ENCODE measurements around the gene GRWD1. TPM values are rescaled to one million over a fixed set of nuclear protein-coding genes. Genes with fewer than 3 reads are reported as not detected.
A peak's percentile ranks its signal among the peaks of the same experiment; 100 is the strongest.

The GRWD1 gene
- total RNA-seq, 1 experiment from 2014 or later = 77.4 TPM

DNA sequence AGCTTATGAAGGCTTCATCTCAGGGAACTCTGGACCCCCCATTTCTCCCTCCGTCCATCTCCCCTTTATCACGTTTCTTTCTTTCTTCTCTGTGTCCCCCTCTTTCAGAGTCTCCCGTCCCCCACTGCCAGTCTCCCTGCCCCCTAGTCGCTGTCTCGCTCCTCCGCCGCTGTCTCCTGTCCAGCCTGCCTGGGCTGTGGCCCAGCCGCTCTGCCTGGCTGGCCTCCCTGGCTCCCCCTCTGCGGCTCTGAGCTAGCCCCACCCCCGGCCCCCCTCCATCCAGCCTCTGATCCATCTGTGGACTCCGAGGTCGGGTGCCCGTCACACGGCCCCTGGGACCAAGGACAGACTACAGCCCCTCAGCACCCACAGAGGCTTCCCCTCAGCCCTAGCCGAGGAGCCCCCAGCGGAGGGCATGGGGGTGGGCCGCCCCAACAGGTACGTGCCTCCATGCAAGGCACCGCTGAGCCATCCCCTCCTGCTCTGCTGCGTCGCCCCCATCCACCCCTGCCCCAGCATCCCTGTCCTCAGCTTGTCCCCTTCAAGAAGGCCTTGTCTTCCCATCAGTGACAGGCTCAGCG is 8.5 kb downstream of the GRWD1 start:
- H3K27me3 ChIP-seq (replicated peaks; ENCODE audit: control insufficient read depth, insufficient read depth, low read length) = no peaks in the 10 kb centered on the region
- H3K4me1 ChIP-seq = no peaks in the 10 kb centered on the region
- Mint-ChIP-seq H3K9me3 (ENCODE audit: unreplicated experiment) (no peaks in the 10 kb centered on the region), H3K27ac (ENCODE audit: unreplicated experiment) (peak overlapping the region; percentile 32), H3K4me3 (ENCODE audit: unreplicated experiment) (no peak overlapping the region), H3K4me1 (ENCODE audit: low read depth, unreplicated experiment) (no peaks in the 10 kb centered on the region), H3K27me3 (ENCODE audit: insufficient read depth, unreplicated experiment) (no peaks in the 10 kb centered on the region), H3K36me3 (ENCODE audit: insufficient read depth, unreplicated experiment) (peaks cover 89% of the 10 kb centered on the region)
- intact Hi-C loops (cut with micrococcal nuclease; ENCODE audit: unreplicated experiment) = no loop called here
- ChIA-PET CTCF (no interaction called here), POLR2A (interaction anchor here (0.6 kb wide), 1 partner anchor 48 kb away, joined by 6 read pairs; no protein-coding TSS in a partner anchor)
- TF ChIP-seq CTCF (IDR thresholded peaks at IDR 0.05; ENCODE audit: insufficient read depth in 1 of 2, low read depth in 1 of 2, low read length in 1 of 2, severe bottlenecking in 1 of 2, unreplicated experiment in 1 of 2) = no peak
- no peak overlapping the region for H3K4me3 ChIP-seq (ENCODE audit: low read depth, low read length)
- H3K9me3 ChIP-seq = no peaks in the 10 kb centered on the region
- no TSS peak for BruUV-seq (replicated peaks)
- peaks cover 1% of the 10 kb centered on the region for H3K36me3 ChIP-seq (ENCODE audit: control insufficient read depth, insufficient read depth, low read length)
- peak in 1 of 2 experiments; percentile 23 for DNase-seq

DNA sequence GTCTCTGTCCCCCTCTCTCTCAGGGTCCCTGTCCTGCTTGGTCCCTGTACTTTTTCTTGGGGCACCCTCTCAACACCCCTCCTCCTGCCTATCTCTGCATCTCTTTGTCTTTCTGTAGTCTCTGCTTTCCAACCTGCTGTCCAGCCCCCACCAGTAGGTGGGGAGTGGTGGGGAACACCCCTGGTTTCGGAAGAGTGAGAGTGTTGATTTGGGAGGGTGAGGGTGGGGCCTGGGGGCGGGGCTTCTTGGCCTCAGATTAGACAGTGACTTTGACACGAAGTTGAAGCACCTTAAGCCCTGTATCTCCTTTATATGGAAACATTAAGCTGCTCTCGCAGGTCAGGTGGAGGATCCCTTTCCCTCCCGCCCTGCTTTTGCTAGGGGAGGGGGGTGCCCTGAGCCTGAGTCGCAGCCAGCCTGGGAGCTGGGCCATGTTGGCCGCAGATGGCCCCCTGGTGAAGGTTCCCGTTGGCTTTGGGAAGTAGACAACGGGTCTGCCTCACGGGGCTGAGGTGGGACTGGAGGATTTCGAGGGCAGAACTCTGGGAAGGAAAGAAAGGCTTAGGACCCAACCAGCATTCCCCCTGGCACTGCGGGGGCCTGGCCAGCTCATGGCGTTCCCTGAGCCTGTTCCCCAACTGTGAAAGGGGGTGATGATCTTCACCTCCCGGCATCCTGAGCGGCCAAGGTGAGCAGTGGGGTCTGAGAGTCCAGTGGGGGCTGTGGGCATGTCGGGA is 9.6 kb downstream of the GRWD1 start, which contains the start of gene KCNJ14:
Gene KCNJ14, plus strand, starts transcription at position 404 of the 737 bp plus-strand sequence. CDS start 6,151 bp downstream, outside the sequence.
- Histone ChIP-seq H3K4me3 (ENCODE audit: low read depth, low read length) (no peak within 1 kb of the TSS), H3K9me3 (no peaks in the 10 kb centered on the region), H3K36me3 (ENCODE audit: control insufficient read depth, insufficient read depth, low read length) (no peaks in the 10 kb centered on the region; the same call in 1 of the 2 replicates), H3K27me3 (replicated peaks; ENCODE audit: control insufficient read depth, insufficient read depth, low read length) (no peaks in the 10 kb centered on the region), H3K4me1 (no peaks in the 10 kb centered on the region)
- no peak for TF ChIP-seq CTCF (IDR thresholded peaks at IDR 0.05; ENCODE audit: insufficient read depth in 1 of 2, low read depth in 1 of 2, low read length in 1 of 2, severe bottlenecking in 1 of 2, unreplicated experiment in 1 of 2)
- H3K36me3 Mint-ChIP-seq (ENCODE audit: insufficient read depth, unreplicated experiment) = peaks cover 90% of the 10 kb centered on the region
- H3K27ac Mint-ChIP-seq (ENCODE audit: unreplicated experiment) = no peak within 1 kb of the TSS
- intact Hi-C loops (cut with micrococcal nuclease; ENCODE audit: unreplicated experiment) = no loop called here
- no peak for DNase-seq
- H3K9me3 Mint-ChIP-seq (ENCODE audit: unreplicated experiment) = no peaks in the 10 kb centered on the region
- H3K4me1 Mint-ChIP-seq (ENCODE audit: low read depth, unreplicated experiment) = no peaks in the 10 kb centered on the region
- H3K4me3 Mint-ChIP-seq (ENCODE audit: unreplicated experiment) = no peak within 1 kb of the TSS
- BruUV-seq (replicated peaks) = no TSS peak
- no peaks in the 10 kb centered on the region for H3K27me3 Mint-ChIP-seq (ENCODE audit: insufficient read depth, unreplicated experiment)
- CTCF ChIA-PET = no interaction called here
- POLR2A ChIA-PET = no interaction called here

DNA sequence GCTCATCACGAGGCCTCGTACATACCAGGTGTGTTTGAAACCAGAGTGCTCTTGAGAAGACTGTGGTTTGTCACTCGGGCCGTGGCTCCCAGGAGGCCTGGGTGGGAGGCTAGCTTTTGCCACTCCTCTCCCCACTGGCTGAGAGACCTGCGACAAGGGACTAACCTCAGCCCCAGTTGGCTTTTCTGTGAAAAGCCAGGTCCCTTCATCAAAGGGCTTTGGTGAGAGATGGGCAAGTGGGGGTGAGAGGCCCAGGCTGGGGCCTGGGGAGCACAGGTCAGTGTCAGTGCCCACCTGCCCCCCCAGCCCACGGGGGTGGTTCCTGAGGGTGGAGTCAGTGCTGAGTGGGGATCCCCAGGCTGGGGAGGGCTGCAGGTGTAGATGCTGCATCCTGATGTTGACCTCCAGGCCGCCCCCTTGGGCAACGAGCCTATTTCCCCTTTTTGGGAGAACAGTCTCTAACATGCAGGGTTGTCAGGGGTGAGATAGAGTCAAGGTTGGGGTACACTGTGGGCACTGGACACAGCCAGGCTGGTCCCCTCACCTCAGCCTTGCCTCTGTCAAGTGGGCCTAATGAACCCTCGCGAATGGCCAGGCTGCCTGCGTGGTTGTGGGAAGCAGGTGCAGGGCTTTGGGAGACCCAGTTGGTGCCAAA is 10.3 kb downstream of the GRWD1 start:
- no peaks in the 10 kb centered on the region for H3K9me3 ChIP-seq
- no TSS peak for BruUV-seq (replicated peaks)
- Mint-ChIP-seq H3K36me3 (ENCODE audit: insufficient read depth, unreplicated experiment) (peaks cover 91% of the 10 kb centered on the region), H3K27me3 (ENCODE audit: insufficient read depth, unreplicated experiment) (no peaks in the 10 kb centered on the region), H3K4me1 (ENCODE audit: low read depth, unreplicated experiment) (no peaks in the 10 kb centered on the region), H3K9me3 (ENCODE audit: unreplicated experiment) (no peaks in the 10 kb centered on the region), H3K4me3 (ENCODE audit: unreplicated experiment) (no peak overlapping the region), H3K27ac (ENCODE audit: unreplicated experiment) (no peak overlapping the region)
- CTCF ChIA-PET = no interaction called here
- H3K27me3 ChIP-seq (replicated peaks; ENCODE audit: control insufficient read depth, insufficient read depth, low read length) = no peaks in the 10 kb centered on the region
- intact Hi-C loops (cut with micrococcal nuclease; ENCODE audit: unreplicated experiment) = no loop called here
- H3K4me1 ChIP-seq = no peaks in the 10 kb centered on the region
- H3K36me3 ChIP-seq (ENCODE audit: control insufficient read depth, insufficient read depth, low read length) = no peaks in the 10 kb centered on the region
- peak in 1 of 2 experiments; percentile 33 for DNase-seq
- POLR2A ChIA-PET = no interaction called here
- no peak overlapping the region for H3K4me3 ChIP-seq (ENCODE audit: low read depth, low read length)
- TF ChIP-seq CTCF (IDR thresholded peaks at IDR 0.05; ENCODE audit: insufficient read depth in 1 of 2, low read depth in 1 of 2, low read length in 1 of 2, severe bottlenecking in 1 of 2, unreplicated experiment in 1 of 2) = no peak

Measured in Caco-2 (cell line).